ENCODE measurements around the gene RNF175.

GRCh38 chr4:153787575-153787974 is 27.8 kb upstream of the RNF175 start:
- no peak for TF ChIP-seq CTCF (IDR thresholded peaks at IDR 0.05)
- TF ChIP-seq POLR2AphosphoS5 (IDR thresholded peaks at IDR 0.05): no peak

Measured in upper lobe of left lung (tissue), 4 donors.